ENCODE results near the gene RRAGB. TPM values are rescaled to one million over a fixed set of nuclear protein-coding genes. Genes with fewer than 3 reads are reported as not detected.

Gene RRAGB
- total RNA-seq, 4 donors from 2014 or later, result 11.6 to 20.9 (median 12.1) TPM

DNA sequence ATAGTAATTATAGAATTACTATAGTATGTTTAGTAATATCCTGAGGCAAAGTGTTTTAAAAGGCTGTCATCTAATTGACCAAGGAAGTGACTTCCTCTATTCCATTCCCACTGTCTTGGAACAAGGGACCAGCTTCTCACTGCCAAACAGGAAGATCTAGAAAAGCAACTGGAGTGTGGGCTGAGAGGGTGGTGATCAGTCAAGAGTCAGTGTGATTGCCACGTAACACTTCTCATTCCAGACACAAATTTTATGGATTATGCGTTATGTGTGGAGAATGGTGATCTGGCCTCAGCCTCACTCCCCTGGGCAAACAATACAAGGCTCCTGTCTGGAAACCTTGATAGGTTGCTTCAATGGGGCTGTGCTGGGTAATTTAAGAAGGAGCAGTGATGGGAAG, 60.0 kb downstream of the RRAGB start:
- no peak overlapping the region for H3K4me3 ChIP-seq (ENCODE audit: low read depth, poor library complexity, severe bottlenecking)
- 75 to 78% methylated on average over 2 of the region's 2 CpGs for WGBS, 2 donors
- TF ChIP-seq, protein P1, sequence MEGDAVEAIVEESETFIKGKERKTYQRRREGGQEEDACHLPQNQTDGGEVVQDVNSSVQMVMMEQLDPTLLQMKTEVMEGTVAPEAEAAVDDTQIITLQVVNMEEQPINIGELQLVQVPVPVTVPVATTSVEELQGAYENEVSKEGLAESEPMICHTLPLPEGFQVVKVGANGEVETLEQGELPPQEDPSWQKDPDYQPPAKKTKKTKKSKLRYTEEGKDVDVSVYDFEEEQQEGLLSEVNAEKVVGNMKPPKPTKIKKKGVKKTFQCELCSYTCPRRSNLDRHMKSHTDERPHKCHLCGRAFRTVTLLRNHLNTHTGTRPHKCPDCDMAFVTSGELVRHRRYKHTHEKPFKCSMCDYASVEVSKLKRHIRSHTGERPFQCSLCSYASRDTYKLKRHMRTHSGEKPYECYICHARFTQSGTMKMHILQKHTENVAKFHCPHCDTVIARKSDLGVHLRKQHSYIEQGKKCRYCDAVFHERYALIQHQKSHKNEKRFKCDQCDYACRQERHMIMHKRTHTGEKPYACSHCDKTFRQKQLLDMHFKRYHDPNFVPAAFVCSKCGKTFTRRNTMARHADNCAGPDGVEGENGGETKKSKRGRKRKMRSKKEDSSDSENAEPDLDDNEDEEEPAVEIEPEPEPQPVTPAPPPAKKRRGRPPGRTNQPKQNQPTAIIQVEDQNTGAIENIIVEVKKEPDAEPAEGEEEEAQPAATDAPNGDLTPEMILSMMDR (IDR thresholded peaks at IDR 0.05), result no peak
- no peak for TF ChIP-seq POLR2A (IDR thresholded peaks at IDR 0.05)
- DNase-seq (ENCODE audit: low spot score in 2 of 2), result no peak
- intact Hi-C loops (cut with DNase I; ENCODE audit: low total_unique reads), result no loop called here

DNA sequence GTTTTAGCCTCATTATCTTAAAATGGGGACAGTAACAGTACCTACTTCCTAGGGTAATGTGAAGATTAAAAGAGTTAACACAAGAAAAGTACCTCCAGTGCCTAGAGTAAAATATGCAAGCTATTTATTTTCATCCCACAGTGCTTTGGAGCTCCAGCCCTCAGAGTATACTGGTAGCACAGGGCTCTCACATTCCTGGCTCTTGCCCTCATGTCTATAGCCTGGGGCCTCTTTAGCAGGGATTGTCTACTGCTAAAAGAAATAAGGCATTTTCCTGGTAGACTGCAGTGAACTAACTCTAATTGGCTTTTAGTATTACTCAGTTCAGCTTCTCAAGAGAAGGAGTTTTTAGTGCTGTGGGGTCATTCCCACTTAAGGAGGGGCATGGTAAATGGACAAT, 60.8 kb downstream of the RRAGB start:
- intact Hi-C loops (cut with DNase I; ENCODE audit: low total_unique reads), result no loop called here
- DNase-seq (ENCODE audit: low spot score in 2 of 2), result no peak
- no peak overlapping the region for H3K4me3 ChIP-seq (ENCODE audit: low read depth, poor library complexity, severe bottlenecking)
- TF ChIP-seq POLR2A (IDR thresholded peaks at IDR 0.05), result no peak
- TF ChIP-seq, protein P1 (IDR thresholded peaks at IDR 0.05), result no peak

DNA sequence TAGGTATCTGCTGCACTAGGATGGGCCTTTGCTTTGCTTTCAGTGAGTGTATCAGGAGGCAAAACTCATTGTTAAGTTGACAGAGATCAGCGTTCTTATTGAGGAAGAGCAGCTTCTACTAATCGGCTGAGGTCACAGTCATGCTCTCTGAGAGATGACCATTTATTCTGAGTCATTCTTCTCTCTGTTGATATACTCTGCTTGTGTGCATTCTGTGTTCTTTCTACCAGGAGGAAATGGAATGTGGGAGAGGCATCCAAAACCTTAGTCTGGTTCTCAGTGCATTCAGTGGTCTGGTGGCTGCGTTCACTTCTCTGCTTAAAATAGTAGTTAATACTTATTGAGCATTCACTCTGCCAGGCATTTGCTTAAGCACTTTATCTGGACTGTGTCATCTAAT, 66.2 kb downstream of the RRAGB start:
- no peak overlapping the region for H3K4me3 ChIP-seq (ENCODE audit: low read depth, poor library complexity, severe bottlenecking)
- TF ChIP-seq, protein P1 (IDR thresholded peaks at IDR 0.05), result no peak
- TF ChIP-seq POLR2A (IDR thresholded peaks at IDR 0.05), result no peak
- WGBS, 2 donors, result 80 to 85% methylated on average over 3 of the region's 3 CpGs
- intact Hi-C loops (cut with DNase I; ENCODE audit: low total_unique reads), result no loop called here
- no peak for DNase-seq (ENCODE audit: low spot score in 2 of 2)

DNA sequence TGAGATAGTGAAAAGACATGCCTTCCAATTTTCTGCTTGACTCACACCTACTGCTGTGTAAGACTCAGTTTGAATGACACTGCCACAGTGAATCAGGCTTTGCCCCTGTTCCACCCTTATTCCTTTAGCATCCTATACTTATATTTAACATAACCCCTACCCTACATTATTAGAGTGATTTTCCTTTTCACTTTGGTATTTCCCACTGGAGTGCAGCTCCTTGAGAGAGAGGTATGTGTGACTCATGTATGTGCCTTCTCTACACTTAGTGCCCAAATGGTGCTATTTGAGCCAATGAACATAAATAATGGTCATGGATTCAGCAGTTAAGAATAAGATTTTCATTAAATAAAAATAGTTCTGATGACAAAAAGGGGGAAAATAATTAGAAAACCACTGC, 69.5 kb downstream of the RRAGB start:
- no peak overlapping the region for H3K4me3 ChIP-seq (ENCODE audit: low read depth, poor library complexity, severe bottlenecking)
- DNase-seq (ENCODE audit: low spot score in 2 of 2), result no peak
- no peak for TF ChIP-seq POLR2A (IDR thresholded peaks at IDR 0.05)
- TF ChIP-seq, protein P1 (IDR thresholded peaks at IDR 0.05), result no peak
- intact Hi-C loops (cut with DNase I; ENCODE audit: low total_unique reads), result no loop called here

DNA sequence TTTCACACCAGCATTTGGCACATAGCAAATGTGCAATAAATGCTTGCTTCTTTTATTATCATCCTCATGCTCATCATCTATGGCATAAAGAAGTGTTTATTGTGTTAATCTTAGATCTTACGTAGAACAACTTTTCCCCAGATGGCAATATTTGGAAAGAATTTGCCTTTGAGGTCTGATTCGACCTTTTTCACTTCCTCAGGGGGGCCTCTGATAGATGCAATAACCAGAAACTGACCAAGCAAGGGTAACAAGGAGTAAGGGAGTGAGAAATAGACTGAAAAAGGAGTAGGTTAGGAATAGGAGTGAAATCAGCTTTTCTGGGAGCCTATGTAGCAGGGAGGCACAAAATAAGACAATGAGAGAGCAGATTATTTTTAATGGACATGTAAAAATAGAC, 70.2 kb downstream of the RRAGB start:
- H3K4me3 ChIP-seq (ENCODE audit: low read depth, poor library complexity, severe bottlenecking), result no peak overlapping the region
- 62% methylated on average over 2 of the region's 2 CpGs for WGBS, 2 donors
- no peak for DNase-seq (ENCODE audit: low spot score in 2 of 2)
- intact Hi-C loops (cut with DNase I; ENCODE audit: low total_unique reads), result no loop called here
- TF ChIP-seq, protein P1 (IDR thresholded peaks at IDR 0.05), result no peak
- no peak for TF ChIP-seq POLR2A (IDR thresholded peaks at IDR 0.05)

DNA sequence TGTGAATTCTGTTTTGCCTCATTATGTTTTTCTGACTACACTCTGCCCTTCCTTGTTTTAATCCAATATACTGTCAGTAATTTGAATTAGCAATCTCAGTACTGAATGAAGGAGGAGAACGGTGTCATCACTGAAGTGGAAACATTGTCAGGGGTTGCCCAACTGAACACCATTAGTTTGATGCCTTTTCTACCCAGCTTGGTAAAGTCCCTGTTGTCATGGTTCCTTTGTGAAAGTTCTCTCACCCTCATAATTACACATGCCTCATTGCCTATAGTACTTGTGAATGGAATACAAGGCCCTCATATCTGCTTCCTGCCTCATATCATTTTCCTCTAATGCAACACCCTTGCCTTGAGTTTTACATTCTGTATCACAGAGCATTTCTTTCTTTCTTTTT, 76.9 kb downstream of the RRAGB start:
- 97 to 100% methylated on average over 1 of the region's 1 CpG for WGBS, 2 donors
- no peak overlapping the region for H3K4me3 ChIP-seq (ENCODE audit: low read depth, poor library complexity, severe bottlenecking)
- DNase-seq (ENCODE audit: low spot score in 2 of 2), result no peak
- TF ChIP-seq, protein P1 (IDR thresholded peaks at IDR 0.05), result no peak
- no peak for TF ChIP-seq POLR2A (IDR thresholded peaks at IDR 0.05)
- intact Hi-C loops (cut with DNase I; ENCODE audit: low total_unique reads), result no loop called here

Data from lower leg skin (tissue), 4 donors.